GM23338 (cell line): ENCODE results near the gene MYBPC2. TPM values are rescaled to one million over a fixed set of nuclear protein-coding genes. Genes with fewer than 3 reads are reported as not detected.

ENCODE experiments used
- ATAC-seq: fragments of 200-7000 bp; cut with Tn5 transposase; 3 replicates; pipeline ENCODE4 v1.9.1; 2020
- DNase-seq: peaks from one replicate; pipeline ENCODE4 v3.0.0-alpha.2; 2015; ENCODE audit warnings: low spot score
- H2AFZ ChIP-seq: fragments of 200-600 bp; sonication (generic); 2 replicates; pipeline ENCODE4 v1.8.0; 2016; ENCODE audit warnings: antibody characterized with exemption, mild to moderate bottlenecking, moderate library complexity
- H3F3A ChIP-seq: fragments of 200-600 bp; sonication (generic); replicated peaks from 2 replicates; pipeline ENCODE4 v1.8.0; 2017; ENCODE audit warnings: antibody characterized with exemption, mixed run types, low read depth
- H3K27ac ChIP-seq: fragments of 200-600 bp; sonication (generic); 2 replicates; pipeline ENCODE4 v1.6.1; 2016; ENCODE audit warnings: low read depth
- H3K27me3 ChIP-seq: fragments of 200-600 bp; sonication (generic); 2 replicates; pipeline ENCODE4 v1.8.0; 2016; ENCODE audit warnings: mild to moderate bottlenecking, mixed run types, moderate library complexity; ENCODE audit not compliant: insufficient read depth
- H3K36me3 ChIP-seq: fragments of 200-600 bp; sonication (generic); 2 replicates; pipeline ENCODE4 v1.8.0; 2016; ENCODE audit warnings: mild to moderate bottlenecking; ENCODE audit not compliant: insufficient read depth
- H3K4me1 ChIP-seq: fragments of 200-600 bp; sonication (generic); 2 replicates; pipeline ENCODE4 v1.8.0; 2016; ENCODE audit warnings: mild to moderate bottlenecking, moderate library complexity; ENCODE audit not compliant: insufficient read depth
- H3K4me2 ChIP-seq: fragments of 200-600 bp; sonication (generic); 2 replicates; pipeline ENCODE4 v1.7.1; 2017; ENCODE audit warnings: mixed run types
- H3K4me3 ChIP-seq: fragments of 200-600 bp; sonication (generic); 2 replicates; pipeline ENCODE4 v1.6.1; 2016; ENCODE audit warnings: mixed run types
- H3K79me2 ChIP-seq: fragments of 200-600 bp; sonication (generic); replicated peaks from 2 replicates; pipeline ENCODE4 v1.8.0; 2017; ENCODE audit warnings: mild to moderate bottlenecking; ENCODE audit not compliant: insufficient read depth
- H3K9me2 ChIP-seq: fragments of 200-600 bp; sonication (generic); 2 replicates; pipeline ENCODE4 v1.8.0; 2017; ENCODE audit not compliant: insufficient read depth
- H4K20me1 ChIP-seq: fragments of 200-600 bp; sonication (generic); replicated peaks from 2 replicates; pipeline ENCODE4 v1.8.0; 2017; ENCODE audit warnings: mild to moderate bottlenecking; ENCODE audit not compliant: insufficient read depth
- H3K27ac Mint-ChIP-seq: 2 replicates; pipeline ENCODE4 v1.8.0; 2020; ENCODE audit warnings: inconsistent platforms, mild to moderate bottlenecking, moderate library complexity, mixed read lengths
- H3K27me3 Mint-ChIP-seq: 3 replicates; pipeline ENCODE4 v1.8.0; 2022; ENCODE audit warnings: low read depth, mild to moderate bottlenecking, moderate library complexity, mixed read lengths, inconsistent platforms; ENCODE audit not compliant: insufficient read depth, poor library complexity
- H3K36me3 Mint-ChIP-seq: 3 replicates; pipeline ENCODE4 v1.8.0; 2021; ENCODE audit warnings: low read depth, mild to moderate bottlenecking, inconsistent platforms, moderate library complexity, mixed read lengths
- H3K4me1 Mint-ChIP-seq: 3 replicates; pipeline ENCODE4 v1.8.0; 2020; ENCODE audit warnings: mild to moderate bottlenecking, inconsistent platforms, mixed read lengths
- H3K4me3 Mint-ChIP-seq: 3 replicates; pipeline ENCODE4 v1.8.0; 2021; ENCODE audit warnings: moderate library complexity, mild to moderate bottlenecking, inconsistent platforms, mixed read lengths
- H3K9me3 Mint-ChIP-seq: 3 replicates; pipeline ENCODE4 v1.8.0; 2020; ENCODE audit warnings: moderate library complexity, mild to moderate bottlenecking, inconsistent platforms, mixed read lengths
- CREB1 ChIP-seq: fragments of 250-450 bp; sonication (Bioruptor Pico); IDR thresholded peaks from 2 replicates; pipeline ENCODE4 v1.5.0; 2020; ENCODE audit warnings: low read depth, mild to moderate bottlenecking, moderate library complexity
- EZH2phosphoT487 ChIP-seq: fragments of 200-600 bp; sonication (generic); IDR thresholded peaks from one replicate; pipeline ENCODE4 v1.8.1; 2018; ENCODE audit warnings: antibody characterized with exemption; ENCODE audit not compliant: unreplicated experiment
- JUNB ChIP-seq: IDR thresholded peaks from one replicate; pipeline ENCODE4 v1.6.1; 2016; ENCODE audit warnings: antibody characterized with exemption; ENCODE audit not compliant: unreplicated experiment
- NANOG ChIP-seq: IDR thresholded peaks from 2 replicates; pipeline ENCODE4 v1.6.1; 2016; ENCODE audit warnings: antibody characterized with exemption, borderline replicate concordance
- POLR2AphosphoS5 ChIP-seq: IDR thresholded peaks from 2 replicates; pipeline ENCODE4 v1.6.1; 2016; ENCODE audit warnings: antibody characterized with exemption, low read depth
- STAT1 ChIP-seq: IDR thresholded peaks from one replicate; pipeline ENCODE4 v1.6.1; 2016; ENCODE audit warnings: antibody characterized with exemption; ENCODE audit not compliant: unreplicated experiment
- ZNF331 ChIP-seq: fragments of 250-450 bp; sonication (Bioruptor Pico); IDR thresholded peaks from 2 replicates; pipeline ENCODE4 v1.5.0; 2020; ENCODE audit warnings: low read depth, mild to moderate bottlenecking, moderate library complexity
- polyA plus RNA-seq: library from polyadenylated mRNA; unstranded; fragments of >200 nt; fragmentation: Nextera tagmentation; extraction: Ambion mirVana; gene quantifications from 2 replicates; pipeline ENCODE4 v1.2.1, GENCODE V29; 2016
- total RNA-seq: library from RNA; depleted of rRNA; stranded (reverse); fragments of >200 nt; shearing (Covaris generic); gene quantifications from 2 replicates; pipeline ENCODE4 v1.2.3, GENCODE V29; 2014
- TF ChIP-seq, protein P1 (sequence below): IDR thresholded peaks from 2 replicates; pipeline ENCODE4 v1.6.1; 2016; ENCODE audit warnings: antibody characterized with exemption
- TF ChIP-seq, protein P2 (sequence below), 2 experiments: fragments of 200-600 bp in 1 of 2; sonication (generic) in 1 of 2; conservative IDR thresholded peaks; 2 replicates each; pipeline versions ENCODE4 v1.5.1 to v1.6.1; 2016 to 2017; ENCODE audit warnings: antibody characterized with exemption in 2 of 2, low read depth in 2 of 2, mild to moderate bottlenecking in 2 of 2, moderate library complexity in 1 of 2
- TF ChIP-seq, protein P3 (sequence below): fragments of 250-450 bp; sonication (Bioruptor Pico); IDR thresholded peaks from 2 replicates; pipeline ENCODE4 v1.5.0; 2020; ENCODE audit warnings: mild to moderate bottlenecking, moderate library complexity

Gene MYBPC2
- total and polyA plus RNA-seq, 2 experiments from 2014 or later = 4.2 to 5.9 TPM

DNA sequence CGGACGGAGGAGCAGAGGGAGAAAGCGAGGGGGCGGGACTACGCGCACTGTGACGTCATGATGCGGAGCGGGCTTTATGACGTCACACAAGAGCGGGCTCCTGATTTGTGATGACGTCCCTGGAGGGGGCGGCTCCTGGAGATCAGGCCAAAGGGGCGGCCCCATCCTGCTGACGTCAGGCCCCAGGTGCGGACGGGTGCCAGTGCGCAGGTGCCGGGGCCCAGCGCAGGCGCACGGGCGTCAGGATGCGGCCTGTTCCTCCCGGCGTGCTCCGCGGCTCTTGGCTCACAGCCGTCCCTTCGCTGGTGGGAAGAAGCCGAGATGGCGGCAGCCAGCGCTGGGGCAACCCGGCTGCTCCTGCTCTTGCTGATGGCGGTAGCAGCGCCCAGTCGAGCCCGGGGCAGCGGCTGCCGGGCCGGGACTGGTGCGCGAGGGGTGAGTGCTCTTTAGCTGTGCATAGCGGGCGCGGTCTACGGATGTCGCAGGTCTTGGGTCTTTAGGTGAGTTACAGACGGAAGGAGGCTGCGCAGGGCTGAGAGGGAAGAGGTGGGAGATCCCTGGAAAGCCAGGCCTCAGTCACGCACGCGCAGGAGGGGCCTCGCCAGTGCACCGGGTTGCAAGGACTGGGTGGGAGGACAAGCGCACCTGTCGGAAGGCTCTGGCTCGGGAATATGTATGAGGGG, 43.7 kb downstream of the MYBPC2 start, which contains the start of the genes EMC10 and GARIN5A:
Gene EMC10 (plus strand): TSS at position 284 of the 683 bp plus-strand sequence. CDS start 38 bp downstream, at position 322.
Gene GARIN5A (minus strand): TSS at position 625 of the 683 bp plus-strand sequence. CDS start 460 bp downstream, at position 165.
- Mint-ChIP-seq H3K9me3 (peaks cover 90% of the 10 kb centered on the region), H3K4me3 (no peak within 1 kb of the TSS), H3K36me3 (peaks cover 38% of the 10 kb centered on the region), H3K27me3 (peaks cover 12% of the 10 kb centered on the region), H3K27ac (no peak within 1 kb of the TSS), H3K4me1 (no peaks in the 10 kb centered on the region; the same call in 2 of the 3 replicates)
- peaks cover 10% of the 10 kb centered on the region; the same call in 1 of the 2 replicates for H3K4me1 ChIP-seq
- H3F3A ChIP-seq = peaks cover 10% of the 10 kb centered on the region
- peaks cover 3% of the 10 kb centered on the region; the same call in 1 of the 2 replicates for H3K36me3 ChIP-seq
- peak within 1 kb of the TSS; percentile 97 for H3K4me3 ChIP-seq
- no peaks in the 10 kb centered on the region; the same call in 1 of the 2 replicates for H4K20me1 ChIP-seq
- H2AFZ ChIP-seq = peak within 1 kb of the TSS; percentile 85
- H3K9me2 ChIP-seq = no peaks in the 10 kb centered on the region
- DNase-seq (peak; percentile 99), ATAC-seq (no peak)
- peak within 1 kb of the TSS; percentile 88 for H3K4me2 ChIP-seq
- TF ChIP-seq POLR2AphosphoS5 (peak; percentile 95), EZH2phosphoT487 (no peak), CREB1 (CRISPR knock-in tag) (no peak), NANOG (no peak)
- TF ChIP-seq, protein P1, sequence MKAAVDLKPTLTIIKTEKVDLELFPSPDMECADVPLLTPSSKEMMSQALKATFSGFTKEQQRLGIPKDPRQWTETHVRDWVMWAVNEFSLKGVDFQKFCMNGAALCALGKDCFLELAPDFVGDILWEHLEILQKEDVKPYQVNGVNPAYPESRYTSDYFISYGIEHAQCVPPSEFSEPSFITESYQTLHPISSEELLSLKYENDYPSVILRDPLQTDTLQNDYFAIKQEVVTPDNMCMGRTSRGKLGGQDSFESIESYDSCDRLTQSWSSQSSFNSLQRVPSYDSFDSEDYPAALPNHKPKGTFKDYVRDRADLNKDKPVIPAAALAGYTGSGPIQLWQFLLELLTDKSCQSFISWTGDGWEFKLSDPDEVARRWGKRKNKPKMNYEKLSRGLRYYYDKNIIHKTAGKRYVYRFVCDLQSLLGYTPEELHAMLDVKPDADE = 0 out of 2 replicates have a peak, but pooled peaks have one; percentile 31
- H3K27ac ChIP-seq = peak within 1 kb of the TSS; percentile 96
- peaks cover 25% of the 10 kb centered on the region for H3K79me2 ChIP-seq
- no peaks in the 10 kb centered on the region for H3K27me3 ChIP-seq

DNA sequence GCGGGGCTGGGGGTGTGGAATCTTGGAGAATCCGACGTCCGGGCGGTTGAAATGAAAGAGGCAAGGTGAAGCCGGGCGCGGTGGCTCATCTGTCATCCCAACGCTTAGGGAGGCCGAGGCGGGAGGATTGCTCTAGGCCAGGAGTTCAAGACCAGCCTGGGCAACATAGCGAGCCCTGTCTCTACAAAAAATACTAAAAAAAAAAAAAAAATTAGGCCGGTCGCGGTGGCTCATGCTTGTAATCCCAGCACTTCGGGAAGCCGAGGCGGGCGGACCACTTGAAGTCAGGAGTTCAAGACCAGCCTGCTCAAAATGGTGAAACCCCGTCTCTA, 44.2 kb downstream of the MYBPC2 start:
- Mint-ChIP-seq H3K27ac (no peak overlapping the region), H3K27me3 (peaks cover 12% of the 10 kb centered on the region), H3K4me3 (no peak overlapping the region), H3K9me3 (peaks cover 90% of the 10 kb centered on the region), H3K4me1 (no peaks in the 10 kb centered on the region; the same call in 2 of the 3 replicates), H3K36me3 (peaks cover 37% of the 10 kb centered on the region)
- Histone ChIP-seq H3K4me3 (peak overlapping the region; percentile 97), H3K79me2 (peaks cover 25% of the 10 kb centered on the region), H3K4me1 (peaks cover 10% of the 10 kb centered on the region; the same call in 1 of the 2 replicates), H3F3A (peaks cover 6% of the 10 kb centered on the region), H3K36me3 (peaks cover 3% of the 10 kb centered on the region; the same call in 1 of the 2 replicates), H3K4me2 (peak overlapping the region; percentile 88), H3K9me2 (no peaks in the 10 kb centered on the region), H2AFZ (no peak overlapping the region), H3K27ac (no peak overlapping the region), H4K20me1 (no peaks in the 10 kb centered on the region; the same call in 1 of the 2 replicates), H3K27me3 (no peaks in the 10 kb centered on the region)
- peak; percentile 96 for DNase-seq
- ATAC-seq = no peak
- TF ChIP-seq, protein P1 = no peak
- TF ChIP-seq NANOG = no peak
- TF ChIP-seq, protein P2, sequence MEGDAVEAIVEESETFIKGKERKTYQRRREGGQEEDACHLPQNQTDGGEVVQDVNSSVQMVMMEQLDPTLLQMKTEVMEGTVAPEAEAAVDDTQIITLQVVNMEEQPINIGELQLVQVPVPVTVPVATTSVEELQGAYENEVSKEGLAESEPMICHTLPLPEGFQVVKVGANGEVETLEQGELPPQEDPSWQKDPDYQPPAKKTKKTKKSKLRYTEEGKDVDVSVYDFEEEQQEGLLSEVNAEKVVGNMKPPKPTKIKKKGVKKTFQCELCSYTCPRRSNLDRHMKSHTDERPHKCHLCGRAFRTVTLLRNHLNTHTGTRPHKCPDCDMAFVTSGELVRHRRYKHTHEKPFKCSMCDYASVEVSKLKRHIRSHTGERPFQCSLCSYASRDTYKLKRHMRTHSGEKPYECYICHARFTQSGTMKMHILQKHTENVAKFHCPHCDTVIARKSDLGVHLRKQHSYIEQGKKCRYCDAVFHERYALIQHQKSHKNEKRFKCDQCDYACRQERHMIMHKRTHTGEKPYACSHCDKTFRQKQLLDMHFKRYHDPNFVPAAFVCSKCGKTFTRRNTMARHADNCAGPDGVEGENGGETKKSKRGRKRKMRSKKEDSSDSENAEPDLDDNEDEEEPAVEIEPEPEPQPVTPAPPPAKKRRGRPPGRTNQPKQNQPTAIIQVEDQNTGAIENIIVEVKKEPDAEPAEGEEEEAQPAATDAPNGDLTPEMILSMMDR (conservative IDR thresholded peaks at IDR 0.05; ENCODE audit: low read depth in 2 of 2) = no peak
- TF ChIP-seq JUNB = no peak
- no peak for TF ChIP-seq STAT1
- TF ChIP-seq, protein P3, sequence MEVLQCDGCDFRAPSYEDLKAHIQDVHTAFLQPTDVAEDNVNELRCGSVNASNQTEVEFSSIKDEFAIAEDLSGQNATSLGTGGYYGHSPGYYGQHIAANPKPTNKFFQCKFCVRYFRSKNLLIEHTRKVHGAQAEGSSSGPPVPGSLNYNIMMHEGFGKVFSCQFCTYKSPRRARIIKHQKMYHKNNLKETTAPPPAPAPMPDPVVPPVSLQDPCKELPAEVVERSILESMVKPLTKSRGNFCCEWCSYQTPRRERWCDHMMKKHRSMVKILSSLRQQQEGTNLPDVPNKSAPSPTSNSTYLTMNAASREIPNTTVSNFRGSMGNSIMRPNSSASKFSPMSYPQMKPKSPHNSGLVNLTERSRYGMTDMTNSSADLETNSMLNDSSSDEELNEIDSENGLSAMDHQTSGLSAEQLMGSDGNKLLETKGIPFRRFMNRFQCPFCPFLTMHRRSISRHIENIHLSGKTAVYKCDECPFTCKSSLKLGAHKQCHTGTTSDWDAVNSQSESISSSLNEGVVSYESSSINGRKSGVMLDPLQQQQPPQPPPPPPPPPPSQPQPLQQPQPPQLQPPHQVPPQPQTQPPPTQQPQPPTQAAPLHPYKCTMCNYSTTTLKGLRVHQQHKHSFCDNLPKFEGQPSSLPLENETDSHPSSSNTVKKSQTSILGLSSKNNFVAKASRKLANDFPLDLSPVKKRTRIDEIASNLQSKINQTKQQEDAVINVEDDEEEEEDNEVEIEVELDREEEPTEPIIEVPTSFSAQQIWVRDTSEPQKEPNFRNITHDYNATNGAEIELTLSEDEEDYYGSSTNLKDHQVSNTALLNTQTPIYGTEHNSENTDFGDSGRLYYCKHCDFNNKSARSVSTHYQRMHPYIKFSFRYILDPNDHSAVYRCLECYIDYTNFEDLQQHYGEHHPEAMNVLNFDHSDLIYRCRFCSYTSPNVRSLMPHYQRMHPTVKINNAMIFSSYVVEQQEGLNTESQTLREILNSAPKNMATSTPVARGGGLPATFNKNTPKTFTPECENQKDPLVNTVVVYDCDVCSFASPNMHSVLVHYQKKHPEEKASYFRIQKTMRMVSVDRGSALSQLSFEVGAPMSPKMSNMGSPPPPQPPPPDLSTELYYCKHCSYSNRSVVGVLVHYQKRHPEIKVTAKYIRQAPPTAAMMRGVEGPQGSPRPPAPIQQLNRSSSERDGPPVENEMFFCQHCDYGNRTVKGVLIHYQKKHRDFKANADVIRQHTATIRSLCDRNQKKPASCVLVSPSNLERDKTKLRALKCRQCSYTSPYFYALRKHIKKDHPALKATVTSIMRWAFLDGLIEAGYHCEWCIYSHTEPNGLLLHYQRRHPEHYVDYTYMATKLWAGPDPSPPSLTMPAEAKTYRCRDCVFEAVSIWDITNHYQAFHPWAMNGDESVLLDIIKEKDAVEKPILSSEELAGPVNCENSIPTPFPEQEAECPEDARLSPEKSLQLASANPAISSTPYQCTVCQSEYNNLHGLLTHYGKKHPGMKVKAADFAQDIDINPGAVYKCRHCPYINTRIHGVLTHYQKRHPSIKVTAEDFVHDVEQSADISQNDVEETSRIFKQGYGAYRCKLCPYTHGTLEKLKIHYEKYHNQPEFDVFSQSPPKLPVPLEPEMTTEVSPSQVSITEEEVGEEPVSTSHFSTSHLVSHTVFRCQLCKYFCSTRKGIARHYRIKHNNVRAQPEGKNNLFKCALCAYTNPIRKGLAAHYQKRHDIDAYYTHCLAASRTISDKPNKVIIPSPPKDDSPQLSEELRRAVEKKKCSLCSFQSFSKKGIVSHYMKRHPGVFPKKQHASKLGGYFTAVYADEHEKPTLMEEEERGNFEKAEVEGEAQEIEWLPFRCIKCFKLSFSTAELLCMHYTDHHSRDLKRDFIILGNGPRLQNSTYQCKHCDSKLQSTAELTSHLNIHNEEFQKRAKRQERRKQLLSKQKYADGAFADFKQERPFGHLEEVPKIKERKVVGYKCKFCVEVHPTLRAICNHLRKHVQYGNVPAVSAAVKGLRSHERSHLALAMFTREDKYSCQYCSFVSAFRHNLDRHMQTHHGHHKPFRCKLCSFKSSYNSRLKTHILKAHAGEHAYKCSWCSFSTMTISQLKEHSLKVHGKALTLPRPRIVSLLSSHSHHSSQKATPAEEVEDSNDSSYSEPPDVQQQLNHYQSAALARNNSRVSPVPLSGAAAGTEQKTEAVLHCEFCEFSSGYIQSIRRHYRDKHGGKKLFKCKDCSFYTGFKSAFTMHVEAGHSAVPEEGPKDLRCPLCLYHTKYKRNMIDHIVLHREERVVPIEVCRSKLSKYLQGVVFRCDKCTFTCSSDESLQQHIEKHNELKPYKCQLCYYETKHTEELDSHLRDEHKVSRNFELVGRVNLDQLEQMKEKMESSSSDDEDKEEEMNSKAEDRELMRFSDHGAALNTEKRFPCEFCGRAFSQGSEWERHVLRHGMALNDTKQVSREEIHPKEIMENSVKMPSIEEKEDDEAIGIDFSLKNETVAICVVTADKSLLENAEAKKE = no peak
- TF ChIP-seq POLR2AphosphoS5 = no peak
- TF ChIP-seq ZNF331 (CRISPR knock-in tag) = no peak
